ENCODE results near the gene AHDC1.
"Not testable (repeated sequence)": the region's sequence is repeated elsewhere in the genome, so short reads cannot be mapped to it uniquely, and the experiment has no call there.

The AHDC1 gene

GRCh38 chr1:27548858-27549719 is 54.9 kb downstream of the AHDC1 start:
- no peak for DNase-seq

GRCh38 chr1:27548136-27548853 is 55.6 kb downstream of the AHDC1 start:
- no peak for DNase-seq

GRCh38 chr1:27547220-27548116 is 56.5 kb downstream of the AHDC1 start:
- no peak for DNase-seq

- no peak for DNase-seq
Measured at GRCh38 chr1:27545876-27546275, 58.1 kb downstream of the AHDC1 start.

DNA sequence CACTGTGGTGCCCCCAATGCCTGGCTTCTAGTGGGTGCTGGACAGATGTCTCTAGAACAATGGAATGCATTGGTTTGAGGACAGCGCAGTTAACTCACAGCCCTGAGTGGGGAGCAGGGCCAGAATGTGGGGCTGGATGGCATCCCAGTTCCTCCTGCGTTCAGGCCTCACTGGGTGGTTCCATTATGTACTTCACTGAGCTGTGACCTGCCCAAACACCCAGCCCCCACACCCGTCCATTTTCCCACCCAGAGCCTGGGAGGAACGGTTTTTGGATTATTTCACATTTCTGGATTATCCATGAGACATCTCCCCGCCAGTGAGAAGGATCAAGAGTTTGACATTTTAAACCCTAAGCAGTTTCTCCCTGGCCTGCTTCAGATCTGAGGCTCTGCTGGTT is 58.7 kb downstream of the AHDC1 start:
- DNase-seq: no peak

DNA sequence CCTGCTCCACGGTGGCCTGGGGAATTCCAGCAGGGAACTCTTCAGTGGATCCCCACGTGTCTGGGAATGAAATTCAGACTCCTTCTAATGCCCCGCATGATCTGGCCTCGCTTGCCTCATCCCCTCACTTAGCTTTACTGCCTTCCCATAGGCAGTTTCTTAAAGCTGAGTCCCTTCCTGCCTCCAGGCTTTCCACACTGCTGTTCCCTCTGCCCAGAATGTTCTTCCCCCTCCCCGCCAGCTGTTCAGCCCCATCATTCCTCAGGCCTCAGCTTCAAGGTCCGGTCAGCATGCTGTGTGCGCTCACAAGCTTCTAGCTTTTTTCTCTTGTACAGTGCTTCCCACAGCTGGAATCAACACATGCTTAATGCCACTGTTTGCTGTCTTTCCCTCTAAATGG is 59.1 kb downstream of the AHDC1 start:
- DNase-seq: no peak

GRCh38 chr1:27543284-27543683 is 60.7 kb downstream of the AHDC1 start:
- DNase-seq: no peak

GRCh38 chr1:27542463-27543273 is 61.3 kb downstream of the AHDC1 start:
- no peak for DNase-seq

GRCh38 chr1:27539901-27540861 is 63.8 kb downstream of the AHDC1 start:
- DNase-seq: no peak

DNA sequence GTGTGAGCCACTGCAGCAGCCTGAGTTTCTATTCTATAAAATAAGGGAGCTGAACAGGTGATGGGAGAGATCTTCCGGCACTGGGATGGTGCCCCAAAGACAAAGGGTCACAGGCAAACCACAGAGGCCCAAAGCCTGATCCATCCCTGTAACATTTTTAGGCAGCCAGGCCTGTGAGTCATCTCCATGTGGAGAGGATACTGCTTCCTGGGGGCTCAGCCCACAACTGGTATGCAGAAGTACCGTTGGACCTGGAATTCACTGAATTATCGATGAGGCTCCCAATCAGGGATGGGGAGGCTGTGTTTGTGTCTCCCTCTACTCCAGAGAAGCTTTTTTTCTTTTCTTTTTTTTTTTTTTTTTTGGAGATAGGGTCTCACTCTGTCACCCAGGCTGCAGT is 65.2 kb downstream of the AHDC1 start:
- no peak for DNase-seq

GRCh38 chr1:27538305-27538676 is 65.7 kb downstream of the AHDC1 start:
- DNase-seq: not testable (repeated sequence)

DNA sequence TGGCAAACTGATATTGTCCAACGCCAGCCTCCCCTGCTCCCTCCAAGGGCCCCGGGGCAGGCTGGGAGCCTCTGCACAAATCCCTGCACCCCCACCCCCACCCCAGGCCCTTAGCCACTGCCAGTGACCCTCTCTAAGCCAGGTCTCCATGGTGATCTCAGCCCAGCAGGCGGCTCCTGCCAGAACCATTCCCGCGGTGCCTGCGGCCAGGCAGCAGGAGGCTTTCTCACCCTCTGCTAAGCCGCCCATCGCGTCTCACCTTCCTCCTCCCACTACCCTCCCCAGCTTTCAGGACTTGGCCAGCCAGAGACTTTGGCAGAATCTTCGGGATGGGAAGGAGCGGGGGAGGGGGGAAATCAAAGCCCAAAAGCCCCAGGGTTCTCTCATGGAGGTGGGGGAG is 67.2 kb downstream of the AHDC1 start:
- DNase-seq: no peak

DNA sequence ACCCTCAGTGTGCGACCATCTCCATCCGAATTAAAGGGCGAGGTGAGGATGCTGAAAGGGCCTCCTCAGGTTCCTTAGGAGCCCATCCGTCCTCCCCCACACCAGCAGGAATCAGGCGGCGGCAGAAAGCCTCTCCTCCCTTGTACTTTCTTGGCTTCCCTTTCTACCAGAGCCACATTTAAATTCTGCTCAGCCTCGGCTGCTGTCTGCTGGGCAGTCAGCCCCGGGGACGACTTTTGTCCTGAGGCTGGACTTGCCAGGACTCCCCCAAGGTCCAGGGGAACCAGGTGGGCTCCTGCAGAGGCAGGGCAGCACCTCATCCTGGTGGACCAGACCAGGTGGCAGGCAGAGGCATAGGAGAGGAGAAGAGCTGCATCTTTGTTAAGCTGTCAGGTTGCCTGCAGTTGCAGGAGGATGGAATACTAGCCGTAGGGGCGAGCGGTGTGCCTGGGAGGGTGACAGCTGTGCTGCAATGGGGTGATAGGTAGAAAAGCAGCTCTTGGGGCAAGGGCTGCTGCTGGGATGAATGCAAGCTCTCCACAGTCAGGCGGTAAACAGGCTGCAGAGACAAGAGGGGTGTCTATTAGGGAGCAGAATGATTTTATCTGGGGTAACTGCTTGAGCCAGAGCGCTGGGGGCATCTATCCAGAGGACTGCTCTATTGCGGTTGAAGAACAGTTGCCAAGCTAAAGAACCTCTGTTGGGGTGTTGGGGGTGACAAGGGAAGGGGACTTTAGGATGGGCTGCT is 67.8 kb downstream of the AHDC1 start:
- no peak for DNase-seq

GRCh38 chr1:27535386-27535785 is 68.6 kb downstream of the AHDC1 start:
- DNase-seq: no peak

- DNase-seq: no peak
Measured at GRCh38 chr1:27531959-27532685, 71.8 kb downstream of the AHDC1 start.

DNA sequence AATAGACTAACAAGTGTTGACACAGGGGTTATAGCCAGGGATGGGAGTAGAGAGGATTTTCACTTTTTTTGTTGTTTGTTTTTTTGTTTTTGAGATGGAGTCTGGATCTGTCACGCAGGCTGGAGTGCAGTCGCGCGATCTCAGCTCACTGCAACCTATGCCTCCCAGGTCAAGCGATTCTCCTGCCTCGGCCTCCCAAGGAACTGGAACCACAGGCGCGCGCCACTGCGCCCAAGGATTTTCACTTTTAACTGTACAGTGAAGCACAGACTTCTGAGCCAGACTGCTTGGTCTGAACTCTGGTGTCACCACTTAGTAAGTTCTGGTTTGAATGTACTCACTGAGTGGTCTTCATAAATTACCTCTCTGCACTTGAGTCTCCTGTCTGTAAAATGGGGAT is 73.8 kb downstream of the AHDC1 start:
- DNase-seq: no peak

DNA sequence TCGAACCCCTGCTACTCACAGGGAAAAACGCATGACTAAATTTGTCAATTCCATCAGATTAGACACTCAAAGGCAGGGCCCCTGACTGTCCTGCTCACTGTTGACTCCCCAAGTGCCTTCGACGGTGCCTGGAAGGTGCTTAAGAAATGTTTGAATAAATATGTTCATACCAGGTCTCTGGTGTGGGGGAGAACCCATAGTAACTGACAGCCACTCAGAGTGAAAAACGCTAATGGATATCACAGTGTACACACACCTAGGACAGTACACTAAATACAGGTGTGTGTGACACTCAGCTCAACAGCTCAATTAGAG is 74.3 kb downstream of the AHDC1 start:
- no peak for DNase-seq

GRCh38 chr1:27528818-27529703 is 74.9 kb downstream of the AHDC1 start:
- no peak for DNase-seq

Data from T-helper 2 cell (primary cell).